ENCODE measurements around the gene OLR1.
"Not testable (repeated sequence)": the region's sequence is repeated elsewhere in the genome, so short reads cannot be mapped to it uniquely, and the experiment has no call there.

Gene OLR1

GRCh38 chr12:10171973-10172728, at the start of gene OLR1:
Gene OLR1, minus strand, starts transcription at chr12:10172132. Its CDS starts 55 bp downstream, at chr12:10172077.
- DNase-seq (ENCODE audit: low read depth in 2 of 2) = no peak

- DNase-seq (ENCODE audit: low read depth in 2 of 2) = no peak
These were observed 48.6 kb upstream of the OLR1 start for GRCh38 chr12:10220398-10221077.

- DNase-seq (ENCODE audit: low read depth in 2 of 2) = no peak
These were observed 46.1 kb upstream of the OLR1 start for GRCh38 chr12:10218021-10218420.

GRCh38 chr12:10215946-10216345, 44.0 kb upstream of the OLR1 start:
- not testable (repeated sequence) for DNase-seq (ENCODE audit: low read depth in 2 of 2)

GRCh38 chr12:10215436-10215835, 43.5 kb upstream of the OLR1 start:
- no peak for DNase-seq (ENCODE audit: low read depth in 2 of 2)

GRCh38 chr12:10214895-10215267, 42.9 kb upstream of the OLR1 start:
- DNase-seq (ENCODE audit: low read depth in 2 of 2) = no peak

- no peak for DNase-seq (ENCODE audit: low read depth in 2 of 2)
These were observed 42.4 kb upstream of the OLR1 start for GRCh38 chr12:10214136-10214894.

GRCh38 chr12:10213168-10214135, 41.5 kb upstream of the OLR1 start:
- peak; percentile 58 to 70 for DNase-seq (ENCODE audit: low read depth in 2 of 2)

GRCh38 chr12:10212739-10213131, 40.8 kb upstream of the OLR1 start, which contains the start of gene GABARAPL1:
Gene GABARAPL1, plus strand, starts transcription at chr12:10212877. Its CDS starts 253 bp downstream, at chr12:10213130.
- peak; percentile 63 to 64 for DNase-seq (ENCODE audit: low read depth in 2 of 2)

- peak; percentile 81 to 82 for DNase-seq (ENCODE audit: low read depth in 2 of 2)
These were observed 40.2 kb upstream of the OLR1 start for GRCh38 chr12:10211940-10212738.

GRCh38 chr12:10211101-10211939, 39.4 kb upstream of the OLR1 start:
- no peak for DNase-seq (ENCODE audit: low read depth in 2 of 2)

GRCh38 chr12:10210225-10210624, 38.3 kb upstream of the OLR1 start:
- no peak for DNase-seq (ENCODE audit: low read depth in 2 of 2)

GRCh38 chr12:10207136-10207535, 35.2 kb upstream of the OLR1 start:
- DNase-seq (ENCODE audit: low read depth in 2 of 2) = no peak

- DNase-seq (ENCODE audit: low read depth in 2 of 2) = no peak
These were observed 33.4 kb upstream of the OLR1 start for GRCh38 chr12:10205220-10205807.

- DNase-seq (ENCODE audit: low read depth in 2 of 2) = not testable (repeated sequence)
These were observed 32.6 kb upstream of the OLR1 start for GRCh38 chr12:10204495-10204894.

- no peak for DNase-seq (ENCODE audit: low read depth in 2 of 2)
These were observed 25.9 kb upstream of the OLR1 start for GRCh38 chr12:10197879-10198278.

- DNase-seq (ENCODE audit: low read depth in 2 of 2) = no peak
These were observed 24.3 kb upstream of the OLR1 start for GRCh38 chr12:10196210-10196609.

- no peak for DNase-seq (ENCODE audit: low read depth in 2 of 2)
These were observed 22.3 kb upstream of the OLR1 start for GRCh38 chr12:10194160-10194670.

- DNase-seq (ENCODE audit: low read depth in 2 of 2) = no peak
These were observed 19.9 kb upstream of the OLR1 start for GRCh38 chr12:10191865-10192264.
